ENCODE measurements around the gene SFXN4. TPM values are rescaled to one million over a fixed set of nuclear protein-coding genes. Genes with fewer than 3 reads are reported as not detected.

The SFXN4 gene
- polyA plus RNA-seq, 2 of the 4 experiments (the other 2 are of a cell fraction) = 39.3 to 66.0 TPM

DNA sequence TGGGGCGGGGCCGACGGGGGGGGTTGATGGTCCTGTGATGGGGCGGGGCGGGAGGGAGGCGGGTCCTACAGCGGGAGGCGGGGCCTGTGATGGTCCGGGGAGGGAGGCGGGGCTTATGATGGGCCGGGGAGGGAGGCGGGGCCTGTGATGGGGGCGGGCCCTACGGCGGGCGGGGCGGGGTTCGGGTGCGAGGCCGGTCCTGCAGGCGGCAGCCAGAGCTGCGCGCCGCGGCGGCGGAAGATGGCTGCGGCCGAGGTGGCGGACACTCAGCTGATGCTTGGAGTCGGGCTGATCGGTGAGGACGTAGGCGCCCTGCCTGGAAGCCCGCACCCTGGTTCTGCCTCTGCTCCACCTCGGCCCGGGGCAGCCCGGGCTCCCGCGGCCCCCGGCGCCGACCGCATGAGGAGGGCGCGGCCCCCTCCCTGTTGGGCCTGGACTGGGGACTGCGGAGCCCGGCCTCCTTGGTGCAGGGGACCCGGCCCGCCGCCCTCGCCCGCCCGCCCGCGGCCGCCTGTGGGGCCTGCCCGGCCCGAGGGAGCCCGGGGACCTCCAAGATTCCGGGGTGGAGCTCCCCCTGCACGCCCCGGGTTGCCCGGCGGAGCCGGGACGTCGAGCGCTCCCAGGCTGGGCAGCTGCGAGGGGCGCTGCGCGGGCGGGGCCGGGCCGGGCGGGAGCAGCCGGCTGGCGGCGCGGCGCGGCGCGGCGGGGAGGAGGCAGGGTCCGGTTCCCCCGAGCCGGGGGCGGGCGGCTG, 61.4 kb downstream of the SFXN4 start, which contains the start of gene DENND10 (continued):
- no peak for TF ChIP-seq HOXA7 (CRISPR knock-in tag; IDR thresholded peaks at IDR 0.05)
- no peak for TF ChIP-seq EP300 (IDR thresholded peaks at IDR 0.05)
- no peak for TF ChIP-seq ZNF302 (CRISPR knock-in tag; IDR thresholded peaks at IDR 0.05)
- TF ChIP-seq, protein P1, sequence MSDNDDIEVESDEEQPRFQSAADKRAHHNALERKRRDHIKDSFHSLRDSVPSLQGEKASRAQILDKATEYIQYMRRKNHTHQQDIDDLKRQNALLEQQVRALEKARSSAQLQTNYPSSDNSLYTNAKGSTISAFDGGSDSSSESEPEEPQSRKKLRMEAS (IDR thresholded peaks at IDR 0.05) = no peak
- no peak for TF ChIP-seq KDM5A (IDR thresholded peaks at IDR 0.05)
- no peak for TF ChIP-seq CEBPB (IDR thresholded peaks at IDR 0.05)
- peak; percentile 82; the same call in 1 of the 2 replicates for TF ChIP-seq PHF8 (IDR thresholded peaks at IDR 0.05; ENCODE audit: borderline replicate concordance, low read depth)
- TF ChIP-seq RNF2 (IDR thresholded peaks at IDR 0.05; ENCODE audit: borderline replicate concordance, low read depth) = no peak
- TF ChIP-seq FOSB (CRISPR knock-in tag; IDR thresholded peaks at IDR 0.05) = no peak
- TF ChIP-seq JUN (IDR thresholded peaks at IDR 0.05) = peak; percentile 32 to 89; a peak in 4 of 5 replicates
- TF ChIP-seq CBX2 (IDR thresholded peaks at IDR 0.05; ENCODE audit: borderline replicate concordance, low read depth) = no peak
- TF ChIP-seq TFCP2L1 (CRISPR knock-in tag; IDR thresholded peaks at IDR 0.05) = no peak
- TF ChIP-seq ZFP36 (IDR thresholded peaks at IDR 0.05; ENCODE audit: borderline replicate concordance, partially characterized antibody) = no peak
- TF ChIP-seq CHD4 (IDR thresholded peaks at IDR 0.05; ENCODE audit: borderline replicate concordance) = no peak
- TF ChIP-seq, protein P2, sequence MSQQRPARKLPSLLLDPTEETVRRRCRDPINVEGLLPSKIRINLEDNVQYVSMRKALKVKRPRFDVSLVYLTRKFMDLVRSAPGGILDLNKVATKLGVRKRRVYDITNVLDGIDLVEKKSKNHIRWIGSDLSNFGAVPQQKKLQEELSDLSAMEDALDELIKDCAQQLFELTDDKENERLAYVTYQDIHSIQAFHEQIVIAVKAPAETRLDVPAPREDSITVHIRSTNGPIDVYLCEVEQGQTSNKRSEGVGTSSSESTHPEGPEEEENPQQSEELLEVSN (IDR thresholded peaks at IDR 0.05; ENCODE audit: borderline replicate concordance, low read depth) = peak; percentile 42; the same call in 1 of the 2 replicates
- TF ChIP-seq GATA3 (IDR thresholded peaks at IDR 0.05; ENCODE audit: borderline replicate concordance) = no peak
- TF ChIP-seq, protein P3, sequence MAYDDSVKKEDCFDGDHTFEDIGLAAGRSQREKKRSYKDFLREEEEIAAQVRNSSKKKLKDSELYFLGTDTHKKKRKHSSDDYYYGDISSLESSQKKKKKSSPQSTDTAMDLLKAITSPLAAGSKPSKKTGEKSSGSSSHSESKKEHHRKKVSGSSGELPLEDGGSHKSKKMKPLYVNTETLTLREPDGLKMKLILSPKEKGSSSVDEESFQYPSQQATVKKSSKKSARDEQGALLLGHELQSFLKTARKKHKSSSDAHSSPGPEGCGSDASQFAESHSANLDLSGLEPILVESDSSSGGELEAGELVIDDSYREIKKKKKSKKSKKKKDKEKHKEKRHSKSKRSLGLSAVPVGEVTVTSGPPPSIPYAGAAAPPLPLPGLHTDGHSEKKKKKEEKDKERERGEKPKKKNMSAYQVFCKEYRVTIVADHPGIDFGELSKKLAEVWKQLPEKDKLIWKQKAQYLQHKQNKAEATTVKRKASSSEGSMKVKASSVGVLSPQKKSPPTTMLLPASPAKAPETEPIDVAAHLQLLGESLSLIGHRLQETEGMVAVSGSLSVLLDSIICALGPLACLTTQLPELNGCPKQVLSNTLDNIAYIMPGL (CRISPR knock-in tag; IDR thresholded peaks at IDR 0.05; ENCODE audit: borderline replicate concordance) = no peak

DNA sequence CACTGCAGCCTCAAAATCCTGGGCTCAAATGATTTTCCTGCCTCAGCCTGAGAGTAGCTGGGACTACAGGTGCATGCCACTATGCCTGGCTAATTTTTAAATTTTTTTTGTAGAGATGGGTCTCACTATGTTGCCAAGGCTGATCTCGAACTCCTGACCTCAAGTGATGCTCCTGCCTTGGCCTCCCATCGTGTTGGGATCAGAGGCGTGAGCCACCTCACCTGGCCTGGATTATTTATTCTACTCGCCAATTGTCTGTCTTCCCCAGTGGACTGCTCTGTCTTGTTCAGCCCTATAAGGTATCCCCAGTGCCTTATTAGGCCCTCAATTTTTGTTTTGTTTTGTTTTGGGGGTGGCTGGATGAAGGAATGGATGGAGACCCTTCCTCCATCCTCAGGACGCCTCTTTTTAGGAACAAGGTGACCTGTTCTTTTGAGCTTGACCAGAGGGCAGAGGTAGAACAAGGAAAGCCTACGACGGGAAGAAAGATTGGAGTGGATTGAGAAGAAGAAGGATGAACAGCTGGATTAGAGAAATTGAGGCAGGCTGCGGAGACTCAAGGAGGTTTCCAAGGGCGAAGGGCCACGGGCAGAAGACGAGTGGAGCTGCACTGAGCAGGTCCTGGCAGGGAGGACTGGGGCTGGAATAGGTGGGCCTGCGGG, 62.1 kb downstream of the SFXN4 start:
- TF ChIP-seq NPAS2 (CRISPR knock-in tag; IDR thresholded peaks at IDR 0.05; ENCODE audit: borderline replicate concordance) = no peak
- no peak for TF ChIP-seq RAD21 (conservative IDR thresholded peaks at IDR 0.05 in 1 of 2, IDR thresholded peaks at IDR 0.05 in 1 of 2)
- no peak for TF ChIP-seq ZNF302 (CRISPR knock-in tag; IDR thresholded peaks at IDR 0.05)
- no peak for TF ChIP-seq CHD4 (IDR thresholded peaks at IDR 0.05; ENCODE audit: borderline replicate concordance)
- H3K27ac ChIP-seq = no peak overlapping the region
- CTCF ChIA-PET = interaction anchor here (1.1 to 1.5 kb wide), 3 partner anchors 8 to 21 kb away, joined by 3 to 5 read pairs (median 4); no protein-coding TSS in a partner anchor
- H3K9me3 ChIP-seq = no peaks in the 10 kb centered on the region
- POLR2A ChIA-PET = interaction anchor here (1.0 to 1.9 kb wide), 6 partner anchors 10 to 96 kb away, joined by 3 to 32 read pairs (median 5); no protein-coding TSS in a partner anchor
- H3K4me1 ChIP-seq = peaks cover 17% of the 10 kb centered on the region; the same call in 2 of the 3 replicates
- no peak overlapping the region for H3K4me3 ChIP-seq
- 73% methylated on average over 12 of the region's 12 CpGs for WGBS (ENCODE audit: missing lambda C conversion rate)
- FAIRE-seq (no peak), ATAC-seq (no peak), DNase-seq (ENCODE audit: low read depth in 1 of 2, low spot score in 1 of 2) (no peak)
- 0 out of 3 replicates have a peak overlapping the region, but pooled peaks have one; percentile 25 for H3K4me2 ChIP-seq
